ENCODE data around the gene ANO5. TPM values are rescaled to one million over a fixed set of nuclear protein-coding genes. Genes with fewer than 3 reads are reported as not detected.
"Not testable (repeated sequence)": the region's sequence is repeated elsewhere in the genome, so short reads cannot be mapped to it uniquely, and the experiment has no call there.

ANO5 gene
- total RNA-seq, 2 experiments from 2014 or later = not detected

DNA sequence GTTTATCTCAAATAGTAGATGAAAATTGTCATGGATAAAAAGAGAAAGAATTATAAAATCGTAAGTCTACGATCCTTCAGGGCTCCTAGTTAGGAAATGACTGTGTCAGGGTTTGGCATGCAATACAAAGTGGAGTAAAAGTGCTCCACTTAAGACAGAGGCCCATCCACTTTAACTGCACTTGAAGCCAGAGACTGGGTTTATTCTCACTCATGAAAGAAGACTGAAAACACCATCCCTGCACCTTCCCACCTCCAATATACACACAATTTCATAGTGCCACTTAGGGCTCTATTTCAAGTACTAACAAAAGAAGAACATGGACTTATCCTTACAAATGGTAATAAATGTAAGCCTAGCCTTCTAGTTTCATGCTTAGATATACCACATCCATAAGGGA, 70.7 kb downstream of the ANO5 start:
- no peak overlapping the region for H3K4me3 ChIP-seq (ENCODE audit: low read depth, low read length, poor library complexity, severe bottlenecking)
- H3K27ac ChIP-seq (ENCODE audit: low read depth, low read length, poor library complexity, severe bottlenecking) = no peak overlapping the region
- TF ChIP-seq EZH2phosphoT487 (IDR thresholded peaks at IDR 0.05; ENCODE audit: borderline replicate concordance, low read depth, low read length) (no peak), CTCF (conservative IDR thresholded peaks at IDR 0.05; ENCODE audit: low read length) (no peak)
- DNase-seq (ENCODE audit: low spot score) = no peak
- no peak overlapping the region for H3K4me2 ChIP-seq (ENCODE audit: low read length)
- intact Hi-C loops (cut with micrococcal nuclease; ENCODE audit: unreplicated experiment) = no loop called here
- ChIA-PET POLR2A (no interaction called here), CTCF (ENCODE audit: unreplicated experiment) (no interaction called here)
- H3K4me1 ChIP-seq (ENCODE audit: insufficient read depth, low read length, poor library complexity, severe bottlenecking) = no peaks in the 10 kb centered on the region
- H4K20me1 ChIP-seq (ENCODE audit: insufficient read depth, low read length) = no peaks in the 10 kb centered on the region
- H3K9me3 ChIP-seq (ENCODE audit: low read length) = no peaks in the 10 kb centered on the region
- BruUV-seq (replicated peaks) = no TSS peak
- no peaks in the 10 kb centered on the region for H3K9me2 ChIP-seq (ENCODE audit: insufficient read depth, low read length)
- H2AFZ ChIP-seq (ENCODE audit: low read length) = no peak overlapping the region
- no peaks in the 10 kb centered on the region for H3K79me2 ChIP-seq (ENCODE audit: insufficient read depth, low read depth, low read length)
- no peaks in the 10 kb centered on the region for H3K36me3 ChIP-seq (ENCODE audit: insufficient read depth, low read length)

DNA sequence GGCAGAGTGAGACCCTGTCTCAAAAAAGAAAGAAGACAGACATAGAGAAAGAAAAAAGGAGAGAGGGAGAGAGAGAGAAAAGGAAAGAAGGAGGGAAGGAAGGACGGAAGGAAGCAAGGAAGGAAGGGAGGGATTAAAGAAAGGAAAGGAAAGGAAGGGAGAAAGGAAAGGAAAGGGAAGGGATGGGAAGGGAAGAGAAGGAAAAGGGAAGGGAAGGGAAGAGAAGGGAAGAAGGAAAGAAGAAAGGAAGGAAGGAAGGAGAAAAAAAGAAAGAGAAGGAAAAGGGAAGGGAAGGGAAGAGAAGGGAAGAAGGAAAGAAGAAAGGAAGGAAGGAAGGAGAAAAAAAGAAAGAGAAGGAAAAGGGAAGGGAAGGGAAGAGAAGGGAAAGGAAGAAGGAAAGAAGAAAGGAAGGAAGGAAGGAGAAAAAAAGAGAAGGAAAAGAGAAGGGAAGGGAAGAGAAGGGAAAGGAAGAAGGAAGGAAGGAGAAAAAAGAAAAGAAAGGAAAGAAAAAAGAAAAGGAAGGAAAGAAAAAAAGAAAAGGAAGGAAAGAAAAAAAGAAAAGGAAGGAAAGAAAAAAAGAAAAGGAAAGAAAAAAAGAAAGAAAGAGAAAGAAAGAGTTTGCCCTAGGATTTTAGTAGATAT, 76.2 kb downstream of the ANO5 start:
- H3K9me3 ChIP-seq (ENCODE audit: low read length); H3K4me2 ChIP-seq (ENCODE audit: low read length); H4K20me1 ChIP-seq (ENCODE audit: insufficient read depth, low read length); DNase-seq (ENCODE audit: low spot score); H3K4me1 ChIP-seq (ENCODE audit: insufficient read depth, low read length, poor library complexity, severe bottlenecking); BruUV-seq (replicated peaks); H2AFZ ChIP-seq (ENCODE audit: low read length); H3K9me2 ChIP-seq (ENCODE audit: insufficient read depth, low read length); H3K36me3 ChIP-seq (ENCODE audit: insufficient read depth, low read length); H3K27ac ChIP-seq (ENCODE audit: low read depth, low read length, poor library complexity, severe bottlenecking); H3K4me3 ChIP-seq (ENCODE audit: low read depth, low read length, poor library complexity, severe bottlenecking); H3K79me2 ChIP-seq (ENCODE audit: insufficient read depth, low read depth, low read length); intact Hi-C loops (cut with micrococcal nuclease; ENCODE audit: unreplicated experiment); CTCF ChIA-PET (ENCODE audit: unreplicated experiment): not testable (repeated sequence)
- POLR2A ChIA-PET = interaction anchor here (0.8 kb wide), 1 partner anchor 14 kb away, joined by 3 read pairs; no protein-coding TSS in a partner anchor

GRCh38 chr11:22273781-22274180, 80.9 kb downstream of the ANO5 start:
- intact Hi-C loops (cut with micrococcal nuclease; ENCODE audit: unreplicated experiment) = no loop called here
- H3K27ac ChIP-seq (ENCODE audit: low read depth, low read length, poor library complexity, severe bottlenecking) = no peak overlapping the region
- no peak for DNase-seq (ENCODE audit: low spot score)
- no peaks in the 10 kb centered on the region for H3K9me2 ChIP-seq (ENCODE audit: insufficient read depth, low read length)
- BruUV-seq (replicated peaks) = no TSS peak
- H4K20me1 ChIP-seq (ENCODE audit: insufficient read depth, low read length) = no peaks in the 10 kb centered on the region
- TF ChIP-seq CTCF (conservative IDR thresholded peaks at IDR 0.05; ENCODE audit: low read length) (no peak), EZH2phosphoT487 (IDR thresholded peaks at IDR 0.05; ENCODE audit: borderline replicate concordance, low read depth, low read length) (no peak)
- H2AFZ ChIP-seq (ENCODE audit: low read length) = no peak overlapping the region
- no peaks in the 10 kb centered on the region for H3K79me2 ChIP-seq (ENCODE audit: insufficient read depth, low read depth, low read length)
- H3K4me3 ChIP-seq (ENCODE audit: low read depth, low read length, poor library complexity, severe bottlenecking) = no peak overlapping the region
- no peaks in the 10 kb centered on the region for H3K9me3 ChIP-seq (ENCODE audit: low read length)
- H3K4me2 ChIP-seq (ENCODE audit: low read length) = no peak overlapping the region
- no peaks in the 10 kb centered on the region for H3K4me1 ChIP-seq (ENCODE audit: insufficient read depth, low read length, poor library complexity, severe bottlenecking)
- POLR2A ChIA-PET = no interaction called here
- CTCF ChIA-PET (ENCODE audit: unreplicated experiment) = no interaction called here
- no peaks in the 10 kb centered on the region for H3K36me3 ChIP-seq (ENCODE audit: insufficient read depth, low read length)

Data from OCI-LY7 (cell line).